GM18868 (cell line): Measurements from ENCODE around the gene HUS1.
"Not testable (repeated sequence)": the region's sequence is repeated elsewhere in the genome, so short reads cannot be mapped to it uniquely, and the experiment has no call there.

Experiments
- ATAC-seq: cut with Tn5 transposase; IDR thresholded peaks from one replicate; pipeline ENCODE4 v1.9.1; 2021; ENCODE audit warnings: mild to moderate bottlenecking, moderate library complexity; ENCODE audit not compliant: unreplicated experiment

HUS1 gene

DNA sequence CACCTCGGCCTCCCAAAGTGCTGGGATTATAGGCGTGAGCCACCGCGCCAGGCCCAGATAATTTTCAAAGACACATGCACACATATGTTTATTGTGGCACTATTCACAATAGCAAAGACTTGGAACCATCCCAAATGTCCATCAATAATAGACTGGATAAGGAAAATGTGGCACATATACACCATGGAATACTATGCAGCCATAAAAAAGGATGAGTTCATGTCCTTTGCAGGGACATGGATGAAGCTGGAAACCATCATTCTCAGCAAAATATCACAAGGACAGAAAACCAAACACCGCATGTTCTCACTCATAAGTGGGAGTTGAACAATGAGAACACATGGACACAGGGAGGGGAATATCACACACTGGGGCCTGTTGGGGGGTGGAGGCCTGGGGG lies 1.2 kb upstream of the HUS1 start:
- not testable (repeated sequence) for ATAC-seq

- ATAC-seq = no peak
These were observed 392 bp upstream of the HUS1 start for GRCh38 chr7:47979832-47980181.

DNA sequence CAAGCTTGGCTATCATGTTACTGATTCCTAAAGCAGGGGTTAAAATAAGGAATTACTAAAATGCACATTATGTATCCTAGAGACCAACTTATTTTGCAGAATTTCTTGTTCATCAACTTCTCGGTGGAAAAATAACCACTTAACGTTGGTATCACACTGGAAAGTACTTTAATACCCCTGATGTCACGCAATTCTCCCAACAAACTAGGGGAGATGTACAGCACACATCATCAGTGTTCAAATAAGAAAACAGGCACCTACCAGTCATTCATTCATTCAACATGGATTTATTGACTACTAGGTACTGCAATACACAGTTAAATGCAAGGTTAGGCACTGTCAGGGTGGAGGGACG lies 648 bp downstream of the HUS1 start:
- no peak for ATAC-seq

- peak; percentile 74 for ATAC-seq
These were observed 5.7 kb downstream of the HUS1 start for GRCh38 chr7:47973739-47974138.

DNA sequence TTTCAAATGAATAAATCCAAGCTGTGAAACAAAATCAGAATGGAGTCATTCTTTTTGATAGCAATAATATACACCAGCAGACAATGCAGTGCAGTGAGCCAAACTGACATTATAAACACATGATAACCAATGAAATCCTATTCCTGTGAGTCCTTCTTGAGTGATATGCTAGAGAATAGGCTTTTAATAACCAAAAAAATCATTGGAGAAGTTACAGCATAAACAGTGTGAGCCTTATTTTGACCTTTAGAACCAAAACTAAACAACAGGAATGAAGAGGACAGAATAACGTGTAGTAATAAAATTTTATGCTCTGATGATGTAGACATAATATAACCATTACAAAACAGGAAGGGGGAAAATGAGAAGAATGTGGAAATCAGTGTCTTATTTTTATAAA lies 8.7 kb downstream of the HUS1 start:
- ATAC-seq = no peak

- ATAC-seq = peak; percentile 81
These were observed 10.3 kb downstream of the HUS1 start for GRCh38 chr7:47968847-47969774.

DNA sequence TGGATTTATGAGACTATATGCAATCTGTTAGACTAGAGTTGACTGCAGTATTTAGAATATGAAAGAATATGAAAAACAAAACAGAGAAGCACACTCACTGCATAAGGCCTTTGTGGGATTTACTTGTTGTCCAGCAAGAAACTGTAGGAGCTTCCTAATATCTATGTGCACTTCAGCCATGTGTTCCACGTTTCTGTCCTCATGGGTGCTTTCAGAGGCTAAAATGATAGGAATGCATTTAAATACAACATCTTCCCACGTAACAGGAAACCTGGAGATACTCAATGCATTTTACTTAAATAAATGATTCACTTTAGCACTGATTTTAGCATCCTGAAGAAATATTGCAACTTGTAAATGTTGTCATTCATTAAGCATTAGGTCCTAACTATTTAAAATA lies 11.7 kb downstream of the HUS1 start:
- ATAC-seq = no peak

GRCh38 chr7:47967123-47967522 lies 12.3 kb downstream of the HUS1 start:
- ATAC-seq = no peak

- ATAC-seq = no peak
These were observed 14.0 kb downstream of the HUS1 start for GRCh38 chr7:47965456-47965855.

DNA sequence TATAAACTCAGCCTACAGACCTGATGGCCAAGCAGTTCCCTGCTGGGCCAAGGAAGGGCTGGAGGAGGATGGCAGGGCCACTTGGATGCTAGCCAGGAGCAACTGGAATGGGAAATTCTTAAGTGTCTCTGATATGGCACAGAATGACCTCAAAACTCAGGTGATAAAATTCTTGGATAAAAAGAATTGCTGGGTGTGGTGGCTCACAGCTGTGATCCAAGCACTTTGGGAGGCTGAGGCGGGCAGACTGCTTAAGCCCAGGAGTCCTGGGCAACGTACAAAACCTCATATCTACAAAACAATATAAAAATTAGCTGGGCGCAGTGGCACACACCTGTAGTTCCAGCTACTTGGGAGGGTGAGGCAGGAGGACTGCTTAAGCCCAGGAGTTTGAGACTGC lies 17.2 kb downstream of the HUS1 start:
- no peak for ATAC-seq

GRCh38 chr7:47957156-47957555 lies 22.3 kb downstream of the HUS1 start:
- no peak for ATAC-seq

GRCh38 chr7:47956220-47956619 lies 23.2 kb downstream of the HUS1 start:
- ATAC-seq = no peak

- peak; percentile 27 for ATAC-seq
These were observed 25.0 kb downstream of the HUS1 start for GRCh38 chr7:47954231-47954911.

GRCh38 chr7:47953822-47954221 lies 25.6 kb downstream of the HUS1 start:
- ATAC-seq = peak; percentile 39

DNA sequence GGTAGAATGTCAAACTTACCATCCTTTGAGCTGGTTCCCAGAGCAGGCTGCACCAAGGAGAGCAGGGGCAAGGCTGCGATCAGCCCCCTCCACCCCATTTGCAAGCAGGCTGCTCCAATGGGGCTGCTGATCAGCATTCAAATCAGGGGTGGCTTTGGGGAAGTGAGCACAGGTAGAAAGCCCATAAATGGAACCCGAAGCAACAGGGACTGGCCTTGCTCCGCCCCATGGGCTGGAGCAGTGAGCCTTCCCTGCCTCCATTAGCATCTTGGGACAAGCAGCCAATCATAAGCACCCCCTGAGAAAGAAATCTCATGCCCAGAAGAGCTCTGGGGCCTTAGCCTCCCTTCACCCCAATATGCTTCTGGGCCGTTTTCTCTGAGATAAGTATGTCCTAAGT lies 27.2 kb downstream of the HUS1 start:
- no peak for ATAC-seq

DNA sequence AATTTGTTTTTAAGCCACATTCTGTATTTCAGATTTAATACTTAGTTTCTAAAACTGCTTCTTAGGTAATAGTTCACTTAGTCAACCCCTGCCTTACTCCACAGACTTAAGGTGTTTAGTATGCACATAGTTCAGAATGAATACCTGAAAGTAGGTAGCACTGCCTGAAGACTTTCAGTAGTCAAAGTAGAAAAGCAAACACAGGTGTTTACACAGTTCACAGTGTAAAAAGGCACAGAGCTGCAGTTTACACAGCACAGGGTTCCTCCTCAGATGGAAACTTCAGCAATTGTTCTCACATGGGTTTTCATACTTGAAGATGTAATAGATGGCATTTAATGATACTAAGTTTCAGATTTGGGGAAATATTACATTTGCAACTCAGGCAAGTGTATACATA lies 28.0 kb downstream of the HUS1 start:
- ATAC-seq = peak; percentile 55

DNA sequence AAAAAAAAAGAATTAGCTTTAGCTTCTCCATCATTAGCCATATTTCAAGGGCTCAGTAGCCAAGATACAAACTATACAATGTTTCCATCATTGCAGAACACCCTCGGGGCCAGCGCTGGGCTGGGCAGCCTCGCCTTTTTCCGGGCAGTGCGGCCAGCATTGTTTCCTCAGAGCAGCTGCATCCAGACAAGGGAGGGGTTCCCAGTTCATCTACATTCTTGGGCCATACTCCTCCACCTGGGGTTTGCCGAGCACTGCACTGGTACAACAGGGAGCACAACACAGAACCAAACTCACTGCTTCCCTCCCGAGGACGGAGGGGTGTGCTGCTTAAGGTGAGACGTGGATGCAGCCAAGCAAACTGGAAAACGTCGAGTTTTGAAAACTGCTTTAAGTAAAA lies 28.7 kb downstream of the HUS1 start:
- no peak for ATAC-seq

DNA sequence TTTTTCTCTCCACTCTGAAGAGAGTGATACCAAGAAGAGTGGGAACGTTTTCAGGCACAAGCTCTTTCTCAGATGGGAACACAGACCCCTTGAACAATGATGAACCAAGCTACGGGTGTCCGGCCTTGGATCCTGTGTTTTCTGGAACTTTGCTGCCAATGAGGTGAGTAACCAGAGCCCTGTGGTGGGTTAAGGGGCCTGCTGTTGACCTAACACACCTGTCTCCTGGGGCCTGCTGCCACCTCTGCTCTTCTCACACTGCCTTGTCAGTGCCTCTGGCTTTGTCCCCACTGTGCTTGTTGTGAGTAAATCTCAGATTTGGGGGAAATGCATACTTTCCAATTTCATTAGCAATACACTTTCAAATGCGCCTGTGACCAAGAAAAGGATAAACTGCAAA lies 29.7 kb downstream of the HUS1 start:
- no peak for ATAC-seq

GRCh38 chr7:47948141-47948790 lies 31.1 kb downstream of the HUS1 start, which contains the start of gene PKD1L1:
Gene PKD1L1, minus strand, starts transcription at chr7:47948466. Its CDS starts 26 bp downstream, at chr7:47948440.
- no peak for ATAC-seq

GRCh38 chr7:47947355-47947749 lies 32.1 kb downstream of the HUS1 start:
- no peak for ATAC-seq

GRCh38 chr7:47946581-47947354 lies 32.6 kb downstream of the HUS1 start:
- ATAC-seq = no peak
